A673 (cell line): ENCODE measurements around the gene SCYL3. TPM values are rescaled to one million over a fixed set of nuclear protein-coding genes. Genes with fewer than 3 reads are reported as not detected.
A peak's percentile ranks its signal among the peaks of the same experiment; 100 is the strongest.

ENCODE experiments used
- BruUV-seq: library from RNA; stranded (reverse); fragments of 400-500 nt; replicated peaks from 2 replicates; lab custom pipeline; 2021; lab: Mats Ljungman, UMichigan
- CTCF ChIA-PET: fragments of 300-600 bp; sonication (Branson Sonifier 250); formaldehyde crosslinking; loops from one replicate; lab custom pipeline; 2022; ENCODE audit warnings: antibody characterized with exemption; lab: Charles Lee
- POLR2A ChIA-PET: fragments of 300-600 bp; sonication (Branson Sonifier 250); formaldehyde crosslinking; loops from one replicate; lab custom pipeline; 2022; ENCODE audit warnings: antibody characterized with exemption; ENCODE audit not compliant: low non-redundant PET; lab: Charles Lee
- DNase-seq: peaks from one replicate; pipeline ENCODE4 v3.0.0-alpha.2; 2015; ENCODE audit warnings: low spot score
- H3K27ac ChIP-seq: fragments of 200-600 bp; sonication (generic); 2 replicates; pipeline ENCODE4 v1.5.1; 2016; ENCODE audit warnings: mixed run types, low read depth, mild to moderate bottlenecking, mixed read lengths, antibody characterized with exemption, low read length; ENCODE audit not compliant: poor library complexity, severe bottlenecking
- H3K27me3 ChIP-seq: fragments of 200-600 bp; sonication (generic); replicated peaks from 2 replicates; pipeline ENCODE4 v1.6.1; 2017; ENCODE audit warnings: mixed run types, low read depth, mild to moderate bottlenecking, mixed read lengths, antibody characterized with exemption, low read length; ENCODE audit not compliant: insufficient read depth, poor library complexity
- H3K36me3 ChIP-seq: fragments of 200-600 bp; sonication (generic); 2 replicates; pipeline ENCODE4 v1.6.1; 2016; ENCODE audit warnings: mixed run types, mild to moderate bottlenecking, mixed read lengths, antibody characterized with exemption, low read length; ENCODE audit not compliant: insufficient read depth, poor library complexity, severe bottlenecking
- H3K4me1 ChIP-seq: fragments of 200-600 bp; sonication (generic); 2 replicates; pipeline ENCODE4 v1.6.1; 2017; ENCODE audit warnings: mixed run types, mild to moderate bottlenecking, mixed read lengths, antibody characterized with exemption, low read length; ENCODE audit not compliant: insufficient read depth, poor library complexity, severe bottlenecking
- H3K4me3 ChIP-seq: fragments of 200-600 bp; sonication (generic); 2 replicates; pipeline ENCODE4 v1.5.1; 2016; ENCODE audit warnings: low read depth, mixed run types, mild to moderate bottlenecking, mixed read lengths, low read length; ENCODE audit not compliant: poor library complexity, severe bottlenecking
- H3K9me3 ChIP-seq: fragments of 200-600 bp; sonication (generic); 2 replicates; pipeline ENCODE4 v1.6.1; 2016; ENCODE audit warnings: mixed run types, low read depth, mild to moderate bottlenecking, mixed read lengths, antibody characterized with exemption, low read length; ENCODE audit not compliant: poor library complexity, severe bottlenecking
- EZH2 ChIP-seq: fragments of 200-600 bp; sonication (generic); IDR thresholded peaks from 2 replicates; pipeline ENCODE4 v1.6.1; 2017; ENCODE audit warnings: borderline replicate concordance, low read depth, mild to moderate bottlenecking, mixed read lengths, antibody characterized with exemption, low read length; ENCODE audit not compliant: poor library complexity, severe bottlenecking
- intact Hi-C: fragments of 100-400 bp; cut with micrococcal nuclease; formaldehyde crosslinking; loops from one replicate; pipeline ENCODE4 v1.10.0; 2022; ENCODE audit not compliant: unreplicated experiment
- total RNA-seq: library from RNA; stranded (reverse); gene quantifications from 2 replicates; pipeline ENCODE4 v1.2.3, GENCODE V29; 2021
- TF ChIP-seq, protein P1 (sequence below): fragments of 300-800, 200-600 bp; sonication (generic); conservative IDR thresholded peaks from 2 replicates; pipeline ENCODE4 v1.5.1; 2017; ENCODE audit warnings: low read depth, mild to moderate bottlenecking, antibody characterized with exemption, low read length, moderate library complexity, mixed read lengths

The SCYL3 gene
- total RNA-seq, 1 experiment from 2014 or later: 5.3 TPM

DNA sequence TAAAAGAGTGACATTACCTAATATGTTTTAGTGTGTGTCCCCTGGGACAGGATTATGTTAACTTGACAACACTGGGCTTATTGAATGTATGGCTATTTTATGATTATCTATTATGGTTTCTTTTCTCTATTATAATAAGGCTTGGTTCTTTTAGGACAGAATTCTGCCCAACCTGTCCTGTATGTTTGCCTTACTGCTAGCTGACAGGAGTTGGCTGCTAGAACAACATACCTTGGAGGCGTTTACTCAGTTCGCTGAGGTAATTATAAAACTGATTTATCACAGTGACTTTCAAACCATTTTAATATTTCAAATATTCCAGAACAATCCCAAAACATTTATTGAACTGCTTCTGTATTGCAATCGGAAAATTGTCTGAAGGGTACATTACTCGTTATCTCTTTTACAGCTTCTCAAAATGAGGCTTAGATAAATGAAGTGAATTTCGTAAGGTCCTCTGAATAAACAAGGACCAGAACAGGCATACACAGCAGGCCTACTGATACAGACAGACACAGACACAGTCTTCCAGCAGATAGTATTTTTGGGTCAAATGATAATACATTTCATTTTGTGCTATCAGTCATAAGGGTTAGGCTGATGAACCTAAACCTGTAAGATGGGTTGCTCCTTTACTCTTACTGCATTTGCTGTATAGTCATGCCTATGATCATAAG, 44.2 kb downstream of the SCYL3 start:
- DNase-seq: peak; percentile 11
- TF ChIP-seq EZH2: no peak
- TF ChIP-seq, protein P1, sequence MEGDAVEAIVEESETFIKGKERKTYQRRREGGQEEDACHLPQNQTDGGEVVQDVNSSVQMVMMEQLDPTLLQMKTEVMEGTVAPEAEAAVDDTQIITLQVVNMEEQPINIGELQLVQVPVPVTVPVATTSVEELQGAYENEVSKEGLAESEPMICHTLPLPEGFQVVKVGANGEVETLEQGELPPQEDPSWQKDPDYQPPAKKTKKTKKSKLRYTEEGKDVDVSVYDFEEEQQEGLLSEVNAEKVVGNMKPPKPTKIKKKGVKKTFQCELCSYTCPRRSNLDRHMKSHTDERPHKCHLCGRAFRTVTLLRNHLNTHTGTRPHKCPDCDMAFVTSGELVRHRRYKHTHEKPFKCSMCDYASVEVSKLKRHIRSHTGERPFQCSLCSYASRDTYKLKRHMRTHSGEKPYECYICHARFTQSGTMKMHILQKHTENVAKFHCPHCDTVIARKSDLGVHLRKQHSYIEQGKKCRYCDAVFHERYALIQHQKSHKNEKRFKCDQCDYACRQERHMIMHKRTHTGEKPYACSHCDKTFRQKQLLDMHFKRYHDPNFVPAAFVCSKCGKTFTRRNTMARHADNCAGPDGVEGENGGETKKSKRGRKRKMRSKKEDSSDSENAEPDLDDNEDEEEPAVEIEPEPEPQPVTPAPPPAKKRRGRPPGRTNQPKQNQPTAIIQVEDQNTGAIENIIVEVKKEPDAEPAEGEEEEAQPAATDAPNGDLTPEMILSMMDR: no peak
- CTCF ChIA-PET: no interaction called here
- Histone ChIP-seq H3K4me3 (no peak overlapping the region), H3K4me1 (peaks cover 4% of the 10 kb centered on the region), H3K27me3 (no peaks in the 10 kb centered on the region), H3K9me3 (no peaks in the 10 kb centered on the region), H3K27ac (no peak overlapping the region), H3K36me3 (peaks cover 77% of the 10 kb centered on the region)
- POLR2A ChIA-PET: no interaction called here
- no TSS peak for BruUV-seq
- intact Hi-C loops: no loop called here

DNA sequence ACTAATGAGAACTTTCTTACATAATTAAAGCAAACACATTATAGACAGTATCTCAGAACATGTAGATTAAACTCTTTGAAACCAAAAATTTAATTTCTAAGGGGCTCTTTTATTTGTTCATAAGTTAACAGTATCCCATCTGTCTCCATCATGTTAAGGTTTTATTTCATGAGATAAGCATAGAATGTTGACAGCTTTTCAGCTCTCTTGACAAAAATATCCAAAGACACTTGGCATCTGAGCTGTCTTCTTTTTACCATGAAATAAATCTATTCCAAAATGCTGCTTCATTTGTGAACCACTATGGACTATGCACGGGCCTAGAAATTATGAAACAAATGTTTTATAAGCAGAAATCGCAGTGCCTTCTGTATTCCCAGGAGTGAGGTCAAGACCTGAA, 45.2 kb downstream of the SCYL3 start:
- intact Hi-C loops: no loop called here
- Histone ChIP-seq H3K9me3 (no peaks in the 10 kb centered on the region), H3K4me1 (peaks cover 4% of the 10 kb centered on the region), H3K4me3 (no peak overlapping the region), H3K27ac (no peak overlapping the region), H3K36me3 (peaks cover 68% of the 10 kb centered on the region), H3K27me3 (no peaks in the 10 kb centered on the region)
- POLR2A ChIA-PET: no interaction called here
- no TSS peak for BruUV-seq
- no peak for DNase-seq
- CTCF ChIA-PET: no interaction called here
- TF ChIP-seq EZH2: no peak
- TF ChIP-seq, protein P1: no peak

DNA sequence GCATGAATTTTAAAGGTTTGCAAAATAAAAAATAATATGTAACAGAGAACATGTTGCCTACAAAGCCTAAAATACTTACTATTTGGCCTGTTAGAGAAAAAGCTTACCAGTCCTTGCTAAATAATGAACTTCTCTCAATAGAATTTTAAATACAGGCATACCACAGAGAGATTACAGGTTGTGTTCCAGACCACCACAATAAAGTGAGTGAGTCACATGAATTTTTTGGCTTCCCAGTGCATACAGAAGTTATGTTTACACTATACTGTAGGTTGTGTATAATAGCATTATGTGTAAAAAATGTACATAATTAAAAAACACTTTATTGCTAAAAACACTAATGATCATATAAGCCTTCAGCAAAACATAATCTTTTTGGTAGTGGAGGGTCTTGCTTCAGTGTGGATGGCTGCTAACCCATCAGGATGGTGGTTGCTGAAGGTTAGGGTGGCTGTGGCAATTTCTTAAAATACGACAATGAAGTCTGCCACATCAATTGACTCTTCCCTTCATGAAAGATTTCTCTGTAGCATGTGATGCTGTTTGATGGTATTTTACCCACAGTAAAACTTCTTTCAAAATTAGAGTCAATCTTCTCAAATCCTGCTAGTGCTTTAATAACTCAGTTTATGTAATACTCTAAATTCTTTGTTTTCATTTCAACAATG, 48.6 kb downstream of the SCYL3 start:
- intact Hi-C loops: no loop called here
- TF ChIP-seq, protein P1: no peak
- TF ChIP-seq EZH2: no peak
- POLR2A ChIA-PET: no interaction called here
- H3K4me1 ChIP-seq: peaks cover 4% of the 10 kb centered on the region
- CTCF ChIA-PET: no interaction called here
- no peaks in the 10 kb centered on the region for H3K9me3 ChIP-seq
- DNase-seq: no peak
- no peaks in the 10 kb centered on the region for H3K27me3 ChIP-seq
- H3K4me3 ChIP-seq: no peak overlapping the region
- H3K36me3 ChIP-seq: peaks cover 52% of the 10 kb centered on the region
- no TSS peak for BruUV-seq
- no peak overlapping the region for H3K27ac ChIP-seq
